Activated CD8-positive, alpha-beta T cell treated with anti-CD3 and anti-CD28 coated beads for 36 hours (primary cell): ENCODE measurements around the gene NCAM1. TPM values are rescaled to one million over a fixed set of nuclear protein-coding genes. Genes with fewer than 3 reads are reported as not detected.
A peak's percentile ranks its signal among the peaks of the same experiment; 100 is the strongest.

Experiments used
- ATAC-seq: fragments of 200-7000 bp; cut with Tn5 transposase; one replicate; pipeline ENCODE4 v1.10.0; 2021; ENCODE audit warnings: mild to moderate bottlenecking, moderate library complexity
- CTCF ChIA-PET: fragments of 350-600 bp; sonication (Branson Sonifier 250); formaldehyde crosslinking; loops from one replicate; lab custom pipeline; 2021; ENCODE audit warnings: antibody characterized with exemption; lab: Charles Lee
- POLR2A ChIA-PET: fragments of 350-600 bp; sonication (Branson Sonifier 250); formaldehyde crosslinking; loops from one replicate; lab custom pipeline; 2021; ENCODE audit warnings: antibody characterized with exemption; lab: Charles Lee
- DNase-seq: peaks from one replicate; pipeline ENCODE4 v3.0.0-alpha.2; 2020
- H3K27ac Mint-ChIP-seq: one replicate; pipeline ENCODE4 v1.8.0; 2021; ENCODE audit warnings: mild to moderate bottlenecking, mixed read lengths
- H3K27me3 Mint-ChIP-seq: one replicate; pipeline ENCODE4 v1.8.0; 2021; ENCODE audit warnings: mixed read lengths
- H3K36me3 Mint-ChIP-seq: one replicate; pipeline ENCODE4 v1.8.0; 2021; ENCODE audit warnings: low read depth, mixed read lengths
- H3K4me1 Mint-ChIP-seq: one replicate; pipeline ENCODE4 v1.8.0; 2021; ENCODE audit warnings: low read depth, mixed read lengths
- H3K4me3 Mint-ChIP-seq: one replicate; pipeline ENCODE4 v1.8.0; 2021; ENCODE audit warnings: mild to moderate bottlenecking, moderate library complexity, mixed read lengths
- H3K9me3 Mint-ChIP-seq: one replicate; pipeline ENCODE4 v1.8.0; 2021; ENCODE audit warnings: mixed read lengths
- intact Hi-C: fragments of 100-400 bp; cut with micrococcal nuclease; formaldehyde crosslinking; loops from one replicate; pipeline ENCODE4 v1.10.0; 2022
- total RNA-seq, 2 experiments: library from RNA; stranded (reverse); gene quantifications; one replicate each; pipeline ENCODE4 v1.2.3, GENCODE V29; 2021
- TF ChIP-seq, protein P1 (sequence below): fragments of 200-600 bp; IDR thresholded peaks from one replicate; pipeline ENCODE4 v1.8.0; 2022; ENCODE audit warnings: antibody characterized with exemption, mild to moderate bottlenecking

Gene NCAM1
- total RNA-seq, 2 experiments from 2014 or later: 0.47 to 0.56 TPM

DNA sequence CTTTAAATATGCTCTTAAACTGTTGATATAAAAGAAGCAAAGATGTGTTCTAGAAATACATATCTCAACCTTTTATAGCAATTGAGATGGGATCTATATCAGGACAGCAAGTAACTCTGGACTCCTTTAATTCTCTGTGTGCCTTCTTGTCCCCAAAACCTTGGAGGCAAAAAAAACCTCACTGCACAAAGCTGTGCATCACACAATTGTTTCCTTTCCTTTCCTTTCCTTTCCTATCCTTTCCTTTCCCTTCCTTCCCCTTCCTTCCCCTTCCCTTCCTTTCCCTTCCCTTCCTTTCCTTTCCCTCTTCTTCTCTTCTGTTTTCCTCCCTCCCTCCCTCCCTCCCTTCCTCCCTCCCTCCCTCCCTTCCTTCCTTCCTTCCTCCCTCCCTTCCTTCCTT, 343.7 kb downstream of the NCAM1 start:
- POLR2A ChIA-PET: interaction anchor here (0.6 kb wide), 1 partner anchor 969 kb away, joined by 4 read pairs; no protein-coding TSS in a partner anchor

DNA sequence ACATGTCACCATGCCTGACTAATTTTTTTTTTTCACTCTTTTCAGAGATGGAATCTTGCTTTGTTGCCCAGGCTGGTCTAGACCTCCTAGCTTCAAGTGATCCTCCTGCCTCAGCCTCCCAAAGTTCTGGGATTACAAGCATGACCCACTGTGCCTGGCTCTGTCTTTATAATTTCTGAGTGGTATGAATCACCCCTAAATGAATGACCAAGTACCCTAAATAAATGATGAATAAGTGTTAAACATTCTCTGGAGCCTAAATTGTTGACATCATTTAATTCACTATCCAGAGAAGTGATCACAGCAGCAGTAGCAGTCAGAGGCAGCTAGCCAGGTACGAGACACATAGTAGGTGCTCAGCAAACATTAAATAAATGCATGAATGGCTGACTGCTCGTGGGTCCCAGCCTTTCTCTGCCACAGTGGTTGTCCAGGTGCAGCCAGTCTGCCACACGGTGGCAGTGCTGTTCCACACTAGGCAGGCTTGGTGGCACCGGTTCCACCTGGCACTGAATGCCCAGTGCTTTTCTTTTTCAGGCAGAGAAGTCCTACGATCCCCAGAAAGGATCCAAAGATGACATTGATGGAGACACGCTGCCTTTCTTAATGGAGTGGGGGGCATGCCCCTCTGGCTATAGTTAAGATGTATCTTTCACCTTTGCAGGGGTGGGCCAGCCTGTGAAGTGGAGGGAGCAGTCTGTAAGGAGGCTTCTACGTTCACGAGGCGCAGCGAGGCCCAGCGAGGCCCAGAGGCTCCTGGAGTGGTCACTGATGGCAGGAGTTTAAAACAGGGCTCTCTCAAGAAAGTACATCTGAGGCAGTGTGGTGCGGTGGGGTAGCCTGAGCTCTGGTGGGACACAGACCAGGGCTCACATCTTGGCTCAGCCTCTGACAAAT, 344.5 kb downstream of the NCAM1 start:
- peak; percentile 80 for DNase-seq
- no peak overlapping the region for H3K27ac Mint-ChIP-seq
- ChIA-PET CTCF (interaction anchor here (0.7 to 1.8 kb wide), 13 partner anchors 8 to 491 kb away, joined by 3 to 6 read pairs (median 4); partner anchors contain the start of gene TTC12), POLR2A (interaction anchor here (0.6 kb wide), 1 partner anchor 968 kb away, joined by 4 read pairs; no protein-coding TSS in a partner anchor)
- H3K36me3 Mint-ChIP-seq: no peaks in the 10 kb centered on the region
- no peak overlapping the region for H3K4me3 Mint-ChIP-seq
- TF ChIP-seq, protein P1, sequence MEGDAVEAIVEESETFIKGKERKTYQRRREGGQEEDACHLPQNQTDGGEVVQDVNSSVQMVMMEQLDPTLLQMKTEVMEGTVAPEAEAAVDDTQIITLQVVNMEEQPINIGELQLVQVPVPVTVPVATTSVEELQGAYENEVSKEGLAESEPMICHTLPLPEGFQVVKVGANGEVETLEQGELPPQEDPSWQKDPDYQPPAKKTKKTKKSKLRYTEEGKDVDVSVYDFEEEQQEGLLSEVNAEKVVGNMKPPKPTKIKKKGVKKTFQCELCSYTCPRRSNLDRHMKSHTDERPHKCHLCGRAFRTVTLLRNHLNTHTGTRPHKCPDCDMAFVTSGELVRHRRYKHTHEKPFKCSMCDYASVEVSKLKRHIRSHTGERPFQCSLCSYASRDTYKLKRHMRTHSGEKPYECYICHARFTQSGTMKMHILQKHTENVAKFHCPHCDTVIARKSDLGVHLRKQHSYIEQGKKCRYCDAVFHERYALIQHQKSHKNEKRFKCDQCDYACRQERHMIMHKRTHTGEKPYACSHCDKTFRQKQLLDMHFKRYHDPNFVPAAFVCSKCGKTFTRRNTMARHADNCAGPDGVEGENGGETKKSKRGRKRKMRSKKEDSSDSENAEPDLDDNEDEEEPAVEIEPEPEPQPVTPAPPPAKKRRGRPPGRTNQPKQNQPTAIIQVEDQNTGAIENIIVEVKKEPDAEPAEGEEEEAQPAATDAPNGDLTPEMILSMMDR: peak; percentile 89
- no peaks in the 10 kb centered on the region for H3K9me3 Mint-ChIP-seq
- H3K27me3 Mint-ChIP-seq: peaks cover 4% of the 10 kb centered on the region
- peak; percentile 91 for ATAC-seq
- H3K4me1 Mint-ChIP-seq: no peaks in the 10 kb centered on the region
- intact Hi-C loops: loop anchor here (2.0 kb wide), 1 partner anchor 227 kb away; no protein-coding TSS in a partner anchor

More for the DNA sequence above, 343.7 kb downstream of the NCAM1 start:
- H3K4me1 Mint-ChIP-seq: no peaks in the 10 kb centered on the region
- ATAC-seq (no peak), DNase-seq (no peak)
- no peaks in the 10 kb centered on the region for H3K9me3 Mint-ChIP-seq
- TF ChIP-seq, protein P1: no peak
- H3K36me3 Mint-ChIP-seq: no peaks in the 10 kb centered on the region
- CTCF ChIA-PET: interaction anchor here (0.9 to 1.8 kb wide), 7 partner anchors 9 to 491 kb away, joined by 3 to 11 read pairs (median 4); partner anchors contain the start of gene TTC12
- intact Hi-C loops: loop anchor here (2.0 kb wide), 1 partner anchor 228 kb away; no protein-coding TSS in a partner anchor
- no peak overlapping the region for H3K4me3 Mint-ChIP-seq
- peaks cover 5% of the 10 kb centered on the region for H3K27me3 Mint-ChIP-seq
- H3K27ac Mint-ChIP-seq: no peak overlapping the region

DNA sequence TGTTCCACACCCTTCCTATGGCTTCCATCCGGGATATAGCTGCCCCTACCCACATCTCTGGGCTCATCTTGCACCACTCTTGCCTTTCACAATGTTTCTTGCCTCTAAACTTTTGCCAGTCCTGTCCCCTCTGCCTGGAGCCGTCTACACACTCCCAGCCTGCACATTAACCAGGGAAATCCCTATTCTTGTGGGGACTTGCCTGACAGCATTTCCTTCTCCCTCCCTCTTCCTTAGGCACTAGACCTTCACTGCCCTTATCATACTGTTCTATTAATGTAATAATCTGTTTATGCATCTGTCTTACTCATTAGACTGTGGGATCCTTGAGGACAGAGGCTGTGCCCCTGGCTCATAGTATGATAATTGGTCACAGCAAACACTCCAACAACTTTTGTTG, 347.4 kb downstream of the NCAM1 start:
- peaks cover 5% of the 10 kb centered on the region for H3K4me1 Mint-ChIP-seq
- CTCF ChIA-PET: no interaction called here
- intact Hi-C loops: no loop called here
- DNase-seq (no peak), ATAC-seq (no peak)
- no peaks in the 10 kb centered on the region for H3K27me3 Mint-ChIP-seq
- POLR2A ChIA-PET: no interaction called here
- H3K9me3 Mint-ChIP-seq: no peaks in the 10 kb centered on the region
- H3K4me3 Mint-ChIP-seq: no peak overlapping the region
- TF ChIP-seq, protein P1: no peak
- no peak overlapping the region for H3K27ac Mint-ChIP-seq
- no peaks in the 10 kb centered on the region for H3K36me3 Mint-ChIP-seq

DNA sequence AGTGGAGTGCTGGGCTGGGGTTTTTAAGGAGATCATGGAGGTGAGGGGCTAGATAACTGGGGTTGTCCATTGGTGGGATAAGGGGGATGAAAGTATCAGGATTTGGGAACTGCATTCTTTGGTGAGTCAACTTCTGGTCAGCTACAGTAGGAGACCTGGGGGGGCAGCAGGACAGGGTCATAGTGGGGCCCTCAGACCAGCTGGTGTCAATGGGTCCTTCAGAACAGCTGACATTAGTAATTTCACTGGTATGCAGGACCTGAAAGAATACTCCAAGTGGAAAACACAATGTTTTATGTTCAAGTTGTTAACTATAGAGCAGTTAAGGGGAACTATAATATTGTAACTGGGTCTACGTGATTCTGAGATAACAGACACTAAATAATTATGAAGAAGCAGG, 350.3 kb downstream of the NCAM1 start:
- Mint-ChIP-seq H3K4me1 (peaks cover 14% of the 10 kb centered on the region), H3K27ac (no peak overlapping the region), H3K36me3 (no peaks in the 10 kb centered on the region), H3K4me3 (no peak overlapping the region), H3K27me3 (no peaks in the 10 kb centered on the region), H3K9me3 (no peaks in the 10 kb centered on the region)
- ChIA-PET CTCF (no interaction called here), POLR2A (no interaction called here)
- ATAC-seq (no peak), DNase-seq (no peak)
- intact Hi-C loops: no loop called here
- TF ChIP-seq, protein P1: no peak
